ENCODE data around the gene PAK4.

- TF ChIP-seq CTCF (IDR thresholded peaks at IDR 0.05 in 2 of 3, conservative IDR thresholded peaks at IDR 0.05 in 1 of 3; ENCODE audit: borderline replicate concordance in 1 of 3, insufficient read depth in 1 of 3, low read depth in 2 of 3, low read length in 2 of 3) = no peak
- TF ChIP-seq MAX (IDR thresholded peaks at IDR 0.05) = no peak
These were observed 50.0 kb downstream of the PAK4 start for GRCh38 chr19:39175564-39175963.
